HG03159 (cell line): ENCODE results near the gene RNF207.
A peak's percentile ranks its signal among the peaks of the same experiment; 100 is the strongest.

ENCODE experiments used
- ATAC-seq: cut with Tn5 transposase; IDR thresholded peaks from one replicate; pipeline ENCODE4 v1.9.1; 2021; ENCODE audit warnings: mild to moderate bottlenecking, moderate library complexity; ENCODE audit not compliant: unreplicated experiment

Gene RNF207

DNA sequence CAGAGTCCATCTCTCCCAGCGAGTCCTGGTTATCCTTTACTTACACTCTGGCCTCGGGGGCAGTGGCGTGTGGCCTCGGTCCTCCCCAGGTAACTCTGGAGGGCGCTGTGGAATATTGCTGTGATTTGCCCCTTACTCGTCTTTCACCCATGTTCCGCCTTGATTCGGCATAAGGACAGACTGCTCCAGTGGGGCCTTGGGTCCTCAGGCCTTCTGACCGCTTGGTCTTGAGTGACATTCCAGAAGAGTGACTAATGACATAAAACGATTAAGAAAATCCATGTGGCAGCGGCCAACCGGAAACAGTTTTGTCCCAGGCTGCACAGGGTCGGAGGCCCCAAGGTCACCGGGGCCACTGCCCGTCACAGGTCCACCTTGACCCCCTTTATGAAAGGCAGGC, 18.8 kb downstream of the RNF207 start:
- ATAC-seq, result no peak

DNA sequence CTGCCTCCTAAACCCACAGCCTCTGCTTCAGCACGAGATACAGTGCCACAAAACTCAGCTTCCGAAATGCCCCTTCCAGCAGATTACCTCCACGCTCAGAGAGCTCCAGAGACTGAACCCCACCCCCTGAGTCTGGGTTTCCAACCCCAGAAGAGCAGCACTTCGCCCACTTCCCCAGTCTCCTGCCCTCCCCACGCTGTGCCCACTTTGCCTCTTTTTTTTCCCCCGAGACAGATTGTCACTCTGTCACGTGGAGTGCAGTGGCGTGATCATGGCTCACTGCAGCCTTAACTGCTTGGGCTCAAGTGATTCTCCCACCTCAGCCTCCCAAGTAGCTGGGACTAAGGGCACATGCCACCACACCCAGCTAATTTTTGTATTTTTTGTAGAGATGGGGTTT, 19.7 kb downstream of the RNF207 start:
- no peak for ATAC-seq

DNA sequence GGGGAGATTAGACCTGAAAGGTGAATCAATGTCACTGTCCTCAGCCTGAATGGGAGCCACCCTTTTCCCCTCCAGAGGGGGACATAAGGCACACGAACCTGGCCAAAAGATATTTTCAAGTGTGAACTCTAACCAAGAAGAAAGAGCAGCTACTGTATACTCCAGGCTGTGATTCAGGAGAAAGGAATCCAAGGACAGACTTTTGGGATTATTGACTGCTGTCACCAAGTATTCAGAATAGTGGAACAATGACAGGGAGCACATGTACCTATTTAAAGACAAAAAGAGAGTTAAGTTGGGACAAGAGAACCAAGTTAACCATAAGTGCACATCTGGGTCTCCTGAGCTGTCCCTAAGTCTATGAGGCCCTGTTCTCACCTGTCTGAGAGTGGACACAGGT, 27.5 kb downstream of the RNF207 start:
- no peak for ATAC-seq

DNA sequence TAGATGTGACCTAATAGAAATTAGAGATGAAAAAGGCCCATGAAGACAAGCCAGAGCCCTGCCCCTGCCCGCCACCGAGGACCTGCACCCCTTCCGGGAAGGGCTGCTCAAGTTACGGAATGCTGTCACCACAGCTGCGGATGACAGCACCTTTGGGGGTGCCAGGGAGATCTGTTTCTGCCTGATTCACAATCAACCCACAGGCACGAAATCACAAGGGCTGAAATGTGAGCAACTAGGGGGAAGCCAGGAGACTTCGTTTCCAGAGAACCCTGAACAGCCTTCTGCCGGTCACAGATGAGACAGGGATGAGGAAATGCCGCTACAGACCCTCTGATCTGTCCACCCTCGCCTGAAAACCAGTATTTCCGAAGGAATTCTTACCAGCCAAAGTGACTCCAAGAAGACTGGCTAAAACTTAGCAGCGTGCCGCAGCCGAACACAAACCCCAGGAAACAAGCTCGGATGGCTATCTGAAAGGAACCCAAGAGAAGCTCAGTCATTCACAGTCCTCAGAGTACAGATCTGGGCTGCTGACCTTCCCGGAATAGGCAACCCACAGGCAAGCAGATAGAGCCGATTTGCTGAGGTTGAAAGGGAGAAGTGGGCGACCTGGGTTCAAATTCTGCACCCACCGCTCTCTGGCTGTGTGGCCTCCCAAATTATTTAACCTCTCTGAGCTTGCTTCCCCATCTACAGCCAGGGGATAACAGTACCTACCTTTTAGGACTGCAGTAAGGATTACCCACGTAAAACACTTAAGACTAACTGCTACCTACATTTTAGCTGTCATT, 28.8 kb downstream of the RNF207 start:
- peak; percentile 3 for ATAC-seq

DNA sequence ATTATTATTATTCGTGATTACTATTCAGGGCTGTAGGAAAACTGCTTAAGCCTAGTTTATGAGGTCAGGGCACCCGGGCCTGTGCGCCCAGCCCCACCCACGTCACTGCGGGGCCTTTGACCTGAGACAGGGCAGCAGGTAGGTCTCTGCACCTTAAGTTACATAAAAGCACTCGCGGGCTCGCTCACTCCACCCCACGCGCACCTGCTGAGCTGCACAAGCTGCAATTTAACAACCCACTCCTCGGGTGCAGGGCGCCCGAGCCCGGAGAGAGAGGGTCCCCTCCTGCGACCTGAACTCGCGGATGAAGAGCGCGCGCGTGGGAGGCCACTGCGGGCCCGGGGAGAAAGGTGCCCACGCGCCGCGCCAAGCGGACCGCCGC, 29.4 kb downstream of the RNF207 start:
- ATAC-seq, result peak; percentile 23

DNA sequence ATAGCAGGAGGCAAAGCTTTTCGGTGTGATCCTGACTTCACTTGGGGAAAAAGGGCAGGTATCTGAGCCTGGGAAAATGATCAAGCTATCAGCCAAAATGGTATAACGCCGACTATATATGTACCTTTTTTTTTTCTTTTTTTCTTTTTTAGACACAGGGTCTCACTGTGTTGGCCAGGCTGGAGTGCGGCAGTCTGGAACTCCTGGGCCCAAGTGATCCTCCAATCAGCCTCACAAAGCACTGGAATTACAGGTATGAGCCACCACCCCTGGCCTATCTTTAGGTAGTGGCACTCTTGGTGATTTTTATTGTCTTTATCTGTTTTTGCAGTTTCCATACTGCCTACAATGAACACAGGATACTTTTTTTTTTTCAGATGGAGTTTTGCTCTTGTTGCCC, 31.2 kb downstream of the RNF207 start:
- no peak for ATAC-seq

DNA sequence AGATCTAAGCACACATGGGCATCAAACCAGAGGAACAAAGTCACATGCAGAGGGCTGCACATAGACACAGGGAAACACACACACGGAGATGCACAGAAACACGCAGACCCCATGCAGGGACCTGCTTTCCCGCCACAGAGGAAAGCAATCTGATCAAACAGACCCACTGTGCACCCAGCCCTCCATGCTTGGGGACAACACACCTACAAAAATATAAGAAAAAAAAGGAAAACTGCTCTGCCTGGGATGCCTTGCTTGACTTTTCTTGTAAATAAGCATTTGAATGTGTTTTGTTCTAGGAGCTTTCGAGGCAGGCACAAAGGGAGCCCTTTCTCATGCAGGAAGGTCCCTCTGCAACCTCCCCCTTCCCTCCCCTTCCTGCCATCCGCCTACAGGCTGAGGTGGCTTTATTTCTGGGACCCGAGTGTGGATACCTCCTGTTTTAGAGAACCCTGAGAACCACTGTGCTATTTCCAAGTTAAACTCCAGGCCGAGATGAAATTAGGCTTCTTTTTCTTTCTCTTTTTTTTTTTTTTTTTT, 33.4 kb downstream of the RNF207 start:
- no peak for ATAC-seq

DNA sequence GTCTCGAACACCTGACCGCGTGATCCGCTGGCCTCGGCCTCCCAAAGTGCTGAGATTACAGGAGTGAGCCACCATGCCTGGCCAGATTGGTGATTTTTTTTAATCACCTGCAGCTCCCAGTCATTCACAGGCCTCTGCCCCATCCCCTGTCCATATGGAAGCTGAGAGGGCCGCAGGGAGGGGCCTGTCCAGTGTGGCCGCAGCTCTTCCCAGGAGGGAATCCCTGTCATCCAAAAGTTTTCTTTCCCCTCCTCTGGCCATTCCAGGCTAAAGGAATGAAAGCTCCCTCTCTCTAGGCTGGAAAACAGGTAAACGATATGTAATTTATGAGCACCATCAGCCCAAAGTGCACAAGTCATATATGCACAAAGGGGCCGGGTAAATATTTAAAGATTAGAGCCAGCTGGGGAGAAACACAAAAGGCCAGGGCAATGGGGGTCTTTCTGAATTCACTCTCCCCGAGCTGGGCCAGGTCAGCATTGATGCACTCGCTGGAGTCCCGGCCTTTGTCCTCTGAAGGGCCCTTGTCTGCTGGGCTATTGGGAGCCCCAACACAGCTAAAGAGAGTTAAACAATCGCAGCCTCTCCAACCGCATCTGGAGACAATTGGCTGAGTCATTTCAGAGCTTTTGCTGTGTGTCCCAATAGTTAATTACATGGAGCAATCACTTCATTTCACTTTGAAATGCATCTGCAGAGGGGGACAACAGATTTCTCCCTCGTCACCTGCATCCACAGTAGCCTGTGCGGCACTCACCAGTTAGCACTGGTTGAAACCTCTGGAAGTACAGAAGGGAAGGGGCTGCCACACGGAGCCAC, 34.2 kb downstream of the RNF207 start:
- no peak for ATAC-seq

DNA sequence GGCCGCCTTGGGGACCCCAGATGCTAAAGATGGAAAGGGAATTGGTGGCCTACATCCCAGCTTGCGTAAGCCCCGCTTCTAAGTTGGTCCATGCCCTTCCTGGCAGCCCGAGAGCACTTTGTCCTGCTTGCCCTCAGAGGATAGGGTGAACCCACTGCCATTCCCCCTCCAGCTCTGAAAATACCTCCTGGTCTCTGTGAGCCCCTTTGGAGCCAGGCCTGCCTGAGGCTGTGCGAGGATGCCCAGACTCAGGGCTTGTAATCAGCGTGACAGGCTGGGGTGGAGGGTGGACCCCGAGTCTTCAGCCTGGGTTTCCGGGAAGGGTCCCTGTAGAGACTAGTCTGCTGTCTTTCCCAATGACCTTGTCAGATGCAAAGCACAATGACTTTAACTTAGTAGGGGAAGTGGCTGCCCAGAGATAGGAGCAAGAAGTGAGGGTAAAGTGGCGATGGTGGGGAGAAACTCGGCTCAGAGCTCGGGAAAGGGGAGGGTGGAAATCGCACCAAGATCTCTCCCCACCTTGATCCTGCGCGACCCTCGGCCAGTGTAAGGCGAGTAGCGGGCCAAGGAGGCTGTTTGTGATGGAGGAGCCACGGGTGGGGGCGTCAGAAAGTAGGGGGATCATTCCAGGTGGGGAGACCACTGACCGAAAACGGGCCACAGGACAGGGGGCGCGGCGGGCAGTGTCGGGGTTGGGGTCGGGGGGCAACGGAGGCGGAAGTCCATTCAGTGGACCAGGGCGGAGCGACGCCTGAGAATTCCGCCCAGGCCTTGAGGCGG, 35.4 kb downstream of the RNF207 start:
- ATAC-seq, result no peak

DNA sequence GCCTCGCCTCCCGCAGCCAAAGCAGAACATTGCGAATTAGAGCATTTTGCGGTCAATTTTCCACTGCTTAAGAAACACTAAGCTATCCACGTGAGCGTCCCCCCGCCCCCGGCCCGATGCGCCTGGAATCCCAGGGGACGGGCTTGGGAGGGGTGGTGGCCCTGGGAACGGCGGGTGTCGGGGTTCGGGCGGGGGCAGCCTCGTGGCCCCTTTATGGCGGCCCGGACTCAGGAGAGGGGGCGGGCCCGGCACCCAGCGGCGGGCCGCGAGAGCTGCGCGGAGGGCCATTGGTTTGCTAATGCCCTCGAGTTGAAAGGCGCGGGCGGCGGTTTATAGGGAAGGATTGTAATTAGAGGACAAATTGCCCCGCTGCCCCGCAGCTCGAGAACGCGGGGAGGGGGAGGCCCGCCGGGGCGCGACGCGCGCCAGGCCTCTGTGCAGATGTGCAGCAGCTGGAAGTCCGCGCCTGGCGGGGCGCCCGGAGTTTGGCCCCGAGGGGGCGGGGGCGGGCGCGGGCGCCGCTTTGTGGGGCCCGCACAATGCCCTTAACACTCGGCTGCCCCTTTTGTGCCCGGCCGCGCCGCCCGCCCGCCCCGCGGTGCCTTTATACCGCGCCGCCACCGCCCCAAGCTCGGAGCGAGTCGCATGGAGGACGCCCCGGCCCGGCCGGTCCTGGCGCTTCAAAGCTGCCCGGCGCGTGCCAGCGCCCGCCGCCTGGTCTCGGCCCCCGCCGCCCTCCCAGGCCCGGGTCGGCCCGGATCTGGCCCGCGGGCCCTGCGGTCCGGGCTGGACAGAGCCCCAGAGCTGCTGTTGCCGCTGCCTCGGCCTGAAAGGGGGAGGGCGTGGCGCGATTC, 36.2 kb downstream of the RNF207 start:
- no peak for ATAC-seq

DNA sequence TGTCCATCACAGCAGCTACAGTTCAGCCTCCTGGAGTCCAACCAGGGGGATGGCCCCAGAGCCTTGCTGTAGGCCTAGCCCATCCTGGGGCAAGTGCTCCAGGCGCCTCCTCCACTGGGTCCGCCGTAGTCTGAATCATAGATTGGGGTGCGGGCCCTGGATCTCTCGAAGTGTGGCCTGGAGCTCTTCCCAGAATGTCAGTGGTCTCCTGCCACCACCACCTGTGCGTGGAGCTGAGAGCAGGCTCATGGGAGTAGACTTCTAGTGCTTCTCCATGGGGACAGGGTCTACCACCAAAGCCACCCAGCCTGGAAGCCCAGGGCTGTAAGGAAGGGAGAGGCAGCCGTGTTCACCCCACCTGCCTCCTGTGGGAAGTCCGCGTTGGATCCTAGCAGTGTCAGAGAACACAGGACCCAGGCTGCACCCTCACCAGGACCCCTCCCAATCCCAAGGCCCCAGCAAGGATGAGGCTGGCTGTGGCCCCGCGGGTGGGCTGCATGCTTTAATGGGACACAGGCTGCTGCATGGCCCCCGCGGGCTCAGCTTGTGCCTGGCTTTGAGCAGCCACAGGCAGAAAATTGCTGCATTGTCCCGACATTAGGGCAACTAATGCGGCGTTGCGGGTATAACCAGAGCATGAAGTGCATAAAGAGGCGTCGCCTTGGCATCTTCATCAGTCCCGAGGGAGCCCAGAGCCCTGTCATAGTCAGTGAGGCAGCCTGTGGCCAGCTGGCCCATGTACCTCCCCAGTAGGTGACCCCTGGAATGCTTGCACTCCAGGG, 37.3 kb downstream of the RNF207 start:
- no peak for ATAC-seq

DNA sequence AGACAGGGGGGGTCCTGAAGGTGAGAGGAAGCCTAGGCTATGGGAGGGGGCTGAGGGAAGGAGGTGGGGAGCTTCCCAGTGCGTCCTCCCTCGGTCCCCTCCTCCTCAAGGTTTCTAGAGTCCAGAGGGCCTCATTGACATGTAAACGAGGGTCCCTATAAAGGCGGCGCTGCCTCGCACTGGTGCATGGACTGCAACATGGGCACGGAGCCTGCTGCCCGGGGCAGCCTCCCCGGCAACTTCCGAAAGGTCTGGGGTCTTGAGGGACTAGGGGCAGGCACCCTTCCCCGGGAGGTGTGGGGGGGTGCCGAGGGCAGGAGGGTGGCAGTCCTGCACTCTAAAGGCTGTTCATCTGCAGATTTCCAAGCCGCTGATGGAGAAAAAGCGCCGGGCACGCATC, 38.1 kb downstream of the RNF207 start, which contains the start of gene HES3:
TSS of gene HES3 (plus strand) at position 187 of the 400 bp plus-strand sequence. CDS start at position 374, 187 bp downstream.
- ATAC-seq, result no peak

DNA sequence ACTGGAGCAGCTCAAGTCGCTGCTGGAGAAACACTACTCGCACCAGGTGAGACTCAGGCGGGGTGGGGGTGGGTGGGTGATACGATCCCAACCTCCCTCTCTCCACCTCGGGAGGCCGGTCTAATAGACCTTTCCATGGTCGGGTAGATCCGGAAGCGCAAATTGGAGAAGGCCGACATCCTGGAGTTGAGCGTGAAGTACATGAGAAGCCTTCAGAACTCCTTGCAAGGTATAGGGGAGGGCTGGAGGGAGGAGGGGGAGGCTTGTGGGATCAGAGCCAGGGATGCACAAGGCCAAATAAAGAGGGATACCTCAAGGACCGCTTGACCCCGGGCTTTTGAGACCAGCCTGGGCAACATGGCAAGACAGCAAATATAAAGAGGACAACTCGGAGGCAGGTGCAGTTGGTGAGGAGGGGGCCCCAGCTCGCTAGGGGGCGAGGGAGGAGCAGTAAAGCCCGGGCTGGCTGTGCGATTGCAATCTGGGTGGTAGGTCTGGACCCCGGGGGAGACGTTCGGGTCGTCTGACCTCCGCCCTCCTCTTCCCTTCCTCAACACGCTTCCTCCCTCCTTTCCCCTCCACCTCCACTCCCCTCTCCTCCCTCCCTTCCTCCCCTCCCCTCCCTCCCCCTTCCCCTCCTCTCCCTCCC, 38.6 kb downstream of the RNF207 start:
- no peak for ATAC-seq

DNA sequence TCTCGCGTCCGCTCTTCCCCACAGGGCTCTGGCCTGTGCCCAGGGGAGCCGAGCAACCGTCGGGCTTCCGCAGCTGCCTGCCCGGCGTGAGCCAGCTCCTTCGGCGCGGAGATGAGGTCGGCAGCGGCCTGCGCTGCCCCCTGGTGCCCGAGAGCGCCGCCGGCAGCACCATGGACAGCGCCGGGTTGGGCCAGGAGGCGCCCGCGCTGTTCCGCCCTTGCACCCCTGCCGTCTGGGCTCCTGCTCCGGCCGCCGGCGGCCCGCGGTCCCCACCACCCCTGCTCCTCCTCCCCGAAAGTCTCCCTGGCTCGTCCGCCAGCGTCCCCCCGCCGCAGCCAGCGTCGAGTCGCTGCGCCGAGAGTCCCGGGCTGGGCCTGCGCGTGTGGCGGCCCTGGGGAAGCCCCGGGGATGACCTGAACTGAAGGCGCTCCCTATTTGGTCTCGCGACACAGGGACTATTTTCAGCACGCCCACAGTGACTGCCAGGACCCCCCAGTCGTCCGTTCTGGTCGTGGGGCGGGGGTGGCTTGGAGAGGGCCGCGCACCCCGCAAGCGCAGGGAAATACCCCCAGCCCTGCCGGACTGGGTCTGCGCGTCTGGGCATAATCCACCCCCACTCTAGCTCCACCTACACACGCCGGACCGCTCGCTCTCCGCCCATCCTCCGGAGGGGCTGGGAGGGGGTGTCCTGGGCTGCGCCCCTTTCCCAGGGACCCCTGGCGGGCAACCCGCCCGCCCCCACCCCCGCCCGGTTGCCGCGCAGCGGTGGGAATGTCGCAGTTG, 39.4 kb downstream of the RNF207 start:
- ATAC-seq, result no peak

DNA sequence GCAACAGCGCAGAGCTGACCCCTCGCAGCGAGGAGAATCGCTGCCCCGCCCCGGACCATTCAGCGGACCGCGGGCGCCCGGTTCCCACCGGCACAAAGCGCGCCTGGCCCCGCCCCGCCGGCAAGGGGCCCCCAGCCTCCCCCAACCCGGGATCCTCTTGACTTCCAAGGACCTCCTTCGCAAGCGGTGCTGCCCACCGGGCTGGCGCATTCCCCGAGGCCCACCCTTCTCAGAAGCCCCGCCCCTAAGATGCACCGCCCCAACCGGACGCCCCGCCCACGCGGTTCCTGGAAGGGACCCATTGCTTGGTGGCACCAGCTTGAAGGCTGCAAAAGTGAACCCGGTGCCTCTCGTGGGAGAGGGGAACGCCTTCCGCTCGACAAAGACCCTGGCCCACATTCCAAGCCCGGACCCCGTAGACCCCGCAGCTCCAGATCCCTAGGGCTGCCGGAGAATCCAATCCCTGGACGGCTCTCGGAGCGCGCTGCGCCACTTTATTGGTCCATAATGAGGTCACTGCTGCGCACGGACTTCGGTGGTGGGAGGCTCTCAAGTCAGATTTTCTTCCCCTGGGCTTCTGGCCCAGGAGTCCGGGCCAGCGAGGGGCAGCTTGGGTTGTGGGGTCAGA, 40.1 kb downstream of the RNF207 start:
- ATAC-seq, result no peak

DNA sequence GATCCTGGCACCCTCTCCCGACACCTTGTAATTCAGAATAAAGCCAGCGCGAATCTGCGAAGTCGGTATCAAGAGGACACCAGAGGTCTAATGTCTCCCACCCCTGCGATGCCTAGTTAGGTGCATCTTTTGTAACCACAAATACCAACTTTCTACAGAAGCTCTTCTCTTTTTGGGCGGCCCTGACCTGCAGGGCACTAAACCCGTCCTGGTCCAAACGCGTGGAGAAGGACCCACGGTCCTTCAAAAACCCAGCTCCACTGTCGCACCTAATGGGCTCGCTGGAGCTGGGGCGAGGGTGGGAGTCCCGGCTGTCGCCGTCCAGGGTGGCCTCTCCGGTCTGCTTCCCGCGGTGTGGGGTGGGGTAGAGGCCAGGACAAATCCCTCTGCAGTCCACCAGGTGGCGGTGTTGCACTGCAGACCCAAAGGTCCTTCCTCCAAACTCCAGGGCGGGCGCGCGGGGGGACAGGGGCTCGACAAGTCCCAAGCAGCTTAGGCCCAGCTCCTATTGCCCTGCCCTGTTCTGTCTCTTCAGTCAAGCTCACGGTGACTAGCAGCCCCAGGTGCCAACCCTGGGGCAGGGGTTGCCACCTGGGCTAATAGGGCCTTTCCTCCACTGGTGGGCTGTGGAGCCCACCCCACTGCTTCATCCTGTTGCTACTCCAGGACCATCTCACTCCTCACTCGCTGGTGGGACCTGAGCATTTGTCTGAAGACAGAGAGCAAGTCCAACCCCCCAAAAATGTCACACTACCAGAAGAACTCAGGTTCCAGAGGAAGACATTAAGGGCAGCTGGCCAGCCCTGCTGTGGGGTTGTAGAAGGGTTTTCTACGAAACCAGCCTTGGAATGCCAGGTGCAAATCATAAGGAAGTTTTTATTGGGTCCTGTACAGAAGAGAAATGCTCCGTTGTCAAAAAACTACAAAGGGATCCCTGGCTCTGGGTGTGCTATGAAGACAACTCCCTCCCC, 40.9 kb downstream of the RNF207 start:
- ATAC-seq, result no peak

DNA sequence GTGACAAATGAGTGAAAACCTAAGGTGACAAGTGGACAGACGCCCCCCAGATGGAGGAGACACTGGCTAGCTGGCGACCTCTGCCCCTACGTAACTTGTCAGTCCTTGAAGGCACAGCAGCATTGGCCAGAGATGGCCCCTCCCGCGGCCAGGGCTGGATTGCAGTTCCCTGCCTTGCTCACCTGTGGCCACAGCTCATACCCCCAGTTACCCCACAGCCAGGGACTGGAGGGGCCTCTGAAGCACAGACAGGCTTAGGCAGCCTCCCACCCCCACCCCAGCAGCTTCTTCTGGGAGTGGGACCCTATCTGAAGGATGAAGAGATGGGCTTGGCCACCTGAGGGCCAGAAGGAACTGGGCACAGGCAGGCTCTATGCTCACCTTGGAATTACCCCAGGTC, 41.7 kb downstream of the RNF207 start:
- ATAC-seq, result no peak
